Smooth muscle cell (in vitro differentiated cells): ENCODE data around the gene IL13RA1. TPM values are rescaled to one million over a fixed set of nuclear protein-coding genes. Genes with fewer than 3 reads are reported as not detected.
A peak's percentile ranks its signal among the peaks of the same experiment; 100 is the strongest.

ENCODE experiments used
- DNase-seq: peaks from one replicate; lab custom pipeline; 2025; ENCODE audit not compliant: unreplicated experiment; lab: John Stamatoyannopoulos, UW
- H2AFZ ChIP-seq: fragments of 200-600 bp; sonication (generic); 2 replicates; pipeline ENCODE4 v1.6.0; 2016; ENCODE audit warnings: antibody characterized with exemption, low read depth, mild to moderate bottlenecking
- H3F3A ChIP-seq: fragments of 200-600 bp; sonication (generic); 2 replicates; pipeline ENCODE4 v1.6.0; 2017; ENCODE audit warnings: antibody characterized with exemption, low read depth
- H3K27ac ChIP-seq: fragments of 200-600 bp; sonication (generic); 2 replicates; pipeline ENCODE4 v1.5.1; 2016; ENCODE audit warnings: low read depth, mild to moderate bottlenecking
- H3K27me3 ChIP-seq: fragments of 200-600 bp; sonication (generic); 2 replicates; pipeline ENCODE4 v1.6.1; 2016; ENCODE audit warnings: low read depth, mild to moderate bottlenecking
- H3K36me3 ChIP-seq: fragments of 200-600 bp; sonication (generic); 2 replicates; pipeline ENCODE4 v1.5.1; 2016; ENCODE audit warnings: low read depth
- H3K4me1 ChIP-seq: fragments of 200-600 bp; sonication (generic); 2 replicates; pipeline ENCODE4 v1.5.1; 2016; ENCODE audit warnings: low read depth
- H3K4me2 ChIP-seq: fragments of 200-600 bp; sonication (generic); 2 replicates; pipeline ENCODE4 v1.6.0; 2016; ENCODE audit warnings: mild to moderate bottlenecking
- H3K4me3 ChIP-seq: fragments of 200-600 bp; sonication (generic); 2 replicates; pipeline ENCODE4 v1.5.1; 2016; ENCODE audit warnings: mild to moderate bottlenecking
- H3K79me2 ChIP-seq: fragments of 200-600 bp; sonication (generic); 2 replicates; pipeline ENCODE4 v1.6.0; 2016; ENCODE audit warnings: low read depth, mild to moderate bottlenecking
- H3K9ac ChIP-seq: fragments of 200-600 bp; sonication (generic); 2 replicates; pipeline ENCODE4 v1.6.0; 2016; ENCODE audit warnings: low read depth
- H3K9me3 ChIP-seq: fragments of 200-600 bp; sonication (generic); replicated peaks from 2 replicates; pipeline ENCODE4 v1.5.1; 2016; ENCODE audit warnings: low read depth
- H4K20me1 ChIP-seq: fragments of 200-600 bp; sonication (generic); 2 replicates; pipeline ENCODE4 v1.6.0; 2016; ENCODE audit warnings: low read depth
- CTCF ChIP-seq: fragments of 200-600 bp; sonication (generic); IDR thresholded peaks from 2 replicates; pipeline ENCODE4 v1.5.1; 2017; ENCODE audit warnings: borderline replicate concordance, mild to moderate bottlenecking, antibody characterized with exemption; ENCODE audit not compliant: insufficient read depth, poor library complexity, severe bottlenecking
- WGBS: methylation state at CpG from one replicate; pipeline ENCODE4 v1.1.7; 2016; ENCODE audit warnings: low lambda C conversion rate; 5-methylcytosine and 5-hydroxymethylcytosine counted together
- polyA plus RNA-seq: library from polyadenylated mRNA; unstranded; fragments of >200 nt; fragmentation: Nextera tagmentation; extraction: Ambion mirVana; gene quantifications from 2 replicates; pipeline ENCODE4 v1.2.1, GENCODE V29; 2016
- total RNA-seq: library from RNA; depleted of rRNA; stranded (reverse); fragments of >200 nt; gene quantifications from 2 replicates; pipeline ENCODE4 v1.2.3, GENCODE V29; 2014

Gene IL13RA1
- total and polyA plus RNA-seq, 2 experiments from 2014 or later = 67.0 to 85.9 TPM

- 79% methylated on average over 2 of the region's 2 CpGs for WGBS
- Histone ChIP-seq H3K27ac (no peak overlapping the region), H3K36me3 (no peaks in the 10 kb centered on the region), H2AFZ (no peak overlapping the region), H4K20me1 (peaks cover 31% of the 10 kb centered on the region), H3K79me2 (peaks cover 49% of the 10 kb centered on the region), H3K4me2 (no peak overlapping the region), H3K9ac (no peak overlapping the region), H3K4me3 (no peak overlapping the region), H3K27me3 (no peaks in the 10 kb centered on the region), H3K9me3 (peaks cover 6% of the 10 kb centered on the region), H3K4me1 (no peaks in the 10 kb centered on the region), H3F3A (no peaks in the 10 kb centered on the region)
- TF ChIP-seq CTCF = no peak
- DNase-seq = no peak
Measured at GRCh38 chrX:118734909-118735308, 7.5 kb downstream of the IL13RA1 start.

GRCh38 chrX:118736394-118737010, 9.1 kb downstream of the IL13RA1 start:
- H3K4me1 ChIP-seq = no peaks in the 10 kb centered on the region
- no peak overlapping the region for H3K4me3 ChIP-seq
- no peaks in the 10 kb centered on the region for H3K36me3 ChIP-seq
- 36% methylated on average over 7 of the region's 7 CpGs for WGBS
- no peaks in the 10 kb centered on the region for H3K27me3 ChIP-seq
- H3K27ac ChIP-seq = peak overlapping the region; percentile 89
- no peak overlapping the region for H2AFZ ChIP-seq
- H3F3A ChIP-seq = no peaks in the 10 kb centered on the region
- H3K4me2 ChIP-seq = peak overlapping the region; percentile 65
- peaks cover 37% of the 10 kb centered on the region for H4K20me1 ChIP-seq
- H3K79me2 ChIP-seq = peaks cover 56% of the 10 kb centered on the region
- H3K9me3 ChIP-seq = peaks cover 6% of the 10 kb centered on the region
- no peak for TF ChIP-seq CTCF
- peak overlapping the region; percentile 58 for H3K9ac ChIP-seq
- DNase-seq = no peak

GRCh38 chrX:118739577-118739976, 12.2 kb downstream of the IL13RA1 start:
- Histone ChIP-seq H3K79me2 (peaks cover 31% of the 10 kb centered on the region), H3K27ac (no peak overlapping the region)
- no peak for DNase-seq

More at GRCh38 chrX:118739577-118739976, 12.2 kb downstream of the IL13RA1 start:
- Histone ChIP-seq H3K9me3 (no peaks in the 10 kb centered on the region), H4K20me1 (peaks cover 45% of the 10 kb centered on the region), H3K4me2 (no peak overlapping the region), H3K27me3 (no peaks in the 10 kb centered on the region), H3K4me3 (no peak overlapping the region), H3K9ac (no peak overlapping the region), H3K36me3 (no peaks in the 10 kb centered on the region), H2AFZ (no peak overlapping the region), H3F3A (no peaks in the 10 kb centered on the region), H3K4me1 (no peaks in the 10 kb centered on the region)
- TF ChIP-seq CTCF = no peak
